Measurements from ENCODE around the gene PCP2.

Gene PCP2

DNA sequence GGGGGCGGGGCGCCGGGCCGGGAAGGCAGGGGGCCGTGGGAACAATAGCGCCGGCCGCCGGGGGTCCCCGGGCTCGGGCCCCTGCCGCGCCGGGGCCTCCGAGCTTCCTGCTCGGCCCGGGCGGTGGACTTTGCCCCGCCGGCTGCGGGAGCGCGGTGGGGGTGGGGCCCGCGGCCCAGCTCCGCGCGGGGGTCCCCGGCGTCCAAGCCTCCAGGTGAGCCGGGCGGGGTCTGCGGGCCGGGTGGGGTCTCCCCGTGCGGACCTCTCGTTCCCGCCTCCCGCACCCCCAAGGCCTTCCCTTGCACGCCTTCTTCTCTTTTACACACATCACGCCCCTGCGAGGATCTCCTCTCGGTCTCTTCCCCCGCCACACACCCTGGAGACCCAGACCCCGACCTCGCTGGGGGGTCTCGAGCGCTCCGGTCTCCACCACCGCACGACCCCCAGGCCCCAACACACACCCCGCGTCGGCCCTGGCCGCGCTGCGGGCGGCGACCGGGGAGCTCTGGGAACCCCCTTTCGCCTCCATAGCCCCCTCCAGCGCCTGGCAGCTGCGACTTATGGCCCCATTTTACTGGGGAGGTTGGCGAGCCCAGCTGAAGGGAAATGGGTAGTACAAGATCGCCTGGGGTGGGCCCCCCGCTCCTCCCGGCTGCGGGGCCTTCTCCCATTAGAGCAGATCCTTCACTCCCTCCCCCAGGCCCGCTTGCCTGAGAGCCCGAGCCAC, 37.1 kb downstream of the PCP2 start:
- no peak for DNase-seq (ENCODE audit: low read depth)

GRCh38 chr19:7595466-7596133, 37.9 kb downstream of the PCP2 start, which contains the start of gene CAMSAP3:
Gene CAMSAP3 (plus strand): TSS chr19:7595863. CDS start chr19:7596003, 140 bp downstream.
- DNase-seq (ENCODE audit: low read depth) = no peak

GRCh38 chr19:7590256-7590655, 43.3 kb downstream of the PCP2 start:
- no peak for DNase-seq (ENCODE audit: low read depth)

GRCh38 chr19:7589822-7590221, 43.7 kb downstream of the PCP2 start:
- no peak for DNase-seq (ENCODE audit: low read depth)

DNA sequence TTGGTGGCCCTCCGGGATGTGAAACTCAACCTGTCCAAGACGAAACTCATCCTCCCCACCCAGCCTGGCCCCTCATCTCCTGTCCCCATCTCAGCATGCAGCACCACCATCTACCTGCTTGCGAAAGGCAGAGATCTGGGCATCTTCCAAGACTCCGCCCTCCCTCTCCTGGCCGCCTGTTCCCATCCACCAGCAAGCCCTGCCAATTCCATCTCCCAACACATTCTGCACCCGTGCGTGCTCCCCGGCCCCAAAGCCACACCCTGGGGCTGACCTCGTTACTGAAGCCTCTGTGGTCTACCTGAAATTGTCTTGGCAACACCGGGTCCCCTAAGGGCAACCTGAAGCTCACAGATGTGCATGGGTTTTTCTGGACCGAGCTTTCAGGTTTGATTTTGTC, 51.1 kb downstream of the PCP2 start:
- DNase-seq (ENCODE audit: low read depth) = no peak
